Osteoblast (primary cell): ENCODE measurements around the gene FOXD2. TPM values are rescaled to one million over a fixed set of nuclear protein-coding genes. Genes with fewer than 3 reads are reported as not detected.
"Not testable (repeated sequence)": the region's sequence is repeated elsewhere in the genome, so short reads cannot be mapped to it uniquely, and the experiment has no call there.

Experiments used
- DNase-seq: peaks from one replicate; pipeline ENCODE4 v3.0.0; 2011; ENCODE audit warnings: low spot score, mixed read lengths; ENCODE audit not compliant: insufficient read length; ENCODE audit errors: missing footprints
- H2AFZ ChIP-seq: 2 replicates; pipeline ENCODE4 v1.6.0; 2011; ENCODE audit warnings: mild to moderate bottlenecking, low read length
- H3K27ac ChIP-seq: 2 replicates; pipeline ENCODE4 v1.5.1; 2011; ENCODE audit warnings: mild to moderate bottlenecking, low read depth, low read length, moderate library complexity
- H3K27me3 ChIP-seq: 2 replicates; pipeline ENCODE4 v1.6.0; 2012; ENCODE audit warnings: mild to moderate bottlenecking, control low read depth, inconsistent platforms, low read length, moderate library complexity; ENCODE audit not compliant: insufficient read depth
- H3K36me3 ChIP-seq: 2 replicates; pipeline ENCODE4 v1.5.1; 2011; ENCODE audit warnings: mild to moderate bottlenecking, low read length, control low read depth, moderate library complexity; ENCODE audit not compliant: insufficient read depth
- H3K4me1 ChIP-seq: 2 replicates; pipeline ENCODE4 v1.5.1; 2011; ENCODE audit warnings: mild to moderate bottlenecking, low read length, control low read depth, moderate library complexity; ENCODE audit not compliant: insufficient read depth
- H3K4me2 ChIP-seq: 2 replicates; pipeline ENCODE4 v1.6.0; 2011; ENCODE audit warnings: mild to moderate bottlenecking, low read length; ENCODE audit not compliant: insufficient read depth
- H3K4me3 ChIP-seq: fragments of 200-600 bp; sonication (generic); 3 replicates; pipeline ENCODE4 v1.5.1; 2012; ENCODE audit warnings: mild to moderate bottlenecking, low read length, inconsistent platforms; ENCODE audit not compliant: insufficient read depth
- H3K79me2 ChIP-seq: 2 replicates; pipeline ENCODE4 v1.6.0; 2012; ENCODE audit warnings: mild to moderate bottlenecking, low read length, control low read depth, inconsistent platforms; ENCODE audit not compliant: insufficient read depth
- H3K9me3 ChIP-seq: 2 replicates; pipeline ENCODE4 v1.5.1; 2011; ENCODE audit warnings: low read depth, low read length, control low read depth
- H4K20me1 ChIP-seq: 2 replicates; pipeline ENCODE4 v1.6.0; 2012; ENCODE audit warnings: mild to moderate bottlenecking, low read length, control low read depth; ENCODE audit not compliant: insufficient read depth
- CTCF ChIP-seq: IDR thresholded peaks from 2 replicates; pipeline ENCODE4 v1.5.1; 2011; ENCODE audit warnings: mild to moderate bottlenecking, low read depth, low read length, moderate library complexity; ENCODE audit errors: extremely low read depth
- total RNA-seq: library from RNA; depleted of rRNA; stranded (reverse); fragments of >200 nt; gene quantifications from 2 replicates; pipeline ENCODE4 v1.2.3, GENCODE V29; 2012

The FOXD2 gene
- total RNA-seq, 1 donor: 0.72 TPM

DNA sequence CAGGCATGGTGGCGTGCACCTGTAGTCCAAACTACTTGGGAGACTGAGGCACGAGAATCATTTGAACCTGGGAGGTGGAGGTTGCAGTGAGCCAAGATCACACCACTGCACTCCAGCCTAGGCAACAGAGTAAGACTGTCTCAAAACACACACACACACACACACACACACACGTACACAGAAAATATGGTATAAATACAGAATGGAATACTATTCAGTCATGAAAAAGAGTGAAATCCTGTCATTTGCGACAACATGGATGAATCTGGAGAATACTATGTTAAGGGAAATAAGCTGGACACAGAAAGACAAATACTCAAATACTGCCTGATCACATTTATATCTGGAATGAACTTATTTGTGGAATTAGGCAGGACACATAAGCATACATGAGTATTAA lies 18.4 kb downstream of the FOXD2 start:
- TF ChIP-seq CTCF: no peak
- H3K4me2 ChIP-seq: no peak overlapping the region
- H3K36me3 ChIP-seq: no peaks in the 10 kb centered on the region
- H2AFZ ChIP-seq: no peak overlapping the region
- H3K4me3 ChIP-seq: no peak overlapping the region
- no peaks in the 10 kb centered on the region for H3K4me1 ChIP-seq
- H3K79me2 ChIP-seq: no peaks in the 10 kb centered on the region
- no peaks in the 10 kb centered on the region for H4K20me1 ChIP-seq
- no peak for DNase-seq
- H3K27ac ChIP-seq: no peak overlapping the region
- H3K27me3 ChIP-seq: peaks cover 5% of the 10 kb centered on the region
- H3K9me3 ChIP-seq: no peaks in the 10 kb centered on the region

GRCh38 chr1:47457547-47457946 lies 19.7 kb downstream of the FOXD2 start:
- H3K4me3 ChIP-seq, H3K9me3 ChIP-seq, H2AFZ ChIP-seq, DNase-seq, H3K4me2 ChIP-seq, H3K79me2 ChIP-seq, H3K4me1 ChIP-seq, H3K27me3 ChIP-seq, H4K20me1 ChIP-seq, H3K36me3 ChIP-seq, H3K27ac ChIP-seq: not testable (repeated sequence)

- Histone ChIP-seq H3K4me2 (no peak overlapping the region), H3K9me3 (no peaks in the 10 kb centered on the region), H2AFZ (no peak overlapping the region), H3K4me1 (no peaks in the 10 kb centered on the region), H3K4me3 (no peak overlapping the region), H3K79me2 (no peaks in the 10 kb centered on the region), H3K27ac (no peak overlapping the region), H3K36me3 (no peaks in the 10 kb centered on the region), H3K27me3 (peaks cover 3% of the 10 kb centered on the region), H4K20me1 (no peaks in the 10 kb centered on the region)
- DNase-seq: no peak
- TF ChIP-seq CTCF: no peak
These were observed 21.5 kb downstream of the FOXD2 start for GRCh38 chr1:47459253-47459788.

DNA sequence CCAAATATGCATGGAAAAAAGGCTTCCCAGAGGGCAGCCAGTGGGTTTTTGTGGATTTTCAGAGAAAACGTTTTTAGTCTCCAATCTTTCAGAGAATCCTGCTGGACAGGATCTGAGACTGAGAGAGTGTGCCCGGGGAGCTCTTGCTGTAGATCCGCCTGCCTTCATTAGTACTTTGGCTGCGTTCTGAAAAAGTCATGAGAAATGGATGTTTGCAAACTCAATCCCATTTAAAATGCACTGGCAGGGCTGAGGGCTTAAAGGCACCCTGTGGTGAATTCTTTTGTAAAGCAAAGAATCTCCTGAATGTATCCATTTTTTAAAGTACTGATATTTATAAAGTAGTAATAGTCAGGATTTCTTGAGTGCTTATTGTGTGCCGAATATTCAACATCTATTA lies 22.2 kb downstream of the FOXD2 start:
- Histone ChIP-seq H3K9me3 (no peaks in the 10 kb centered on the region), H2AFZ (no peak overlapping the region), H3K27ac (no peak overlapping the region), H3K4me3 (no peak overlapping the region), H3K4me2 (no peak overlapping the region), H3K27me3 (peaks cover 3% of the 10 kb centered on the region), H3K36me3 (no peaks in the 10 kb centered on the region), H3K79me2 (no peaks in the 10 kb centered on the region), H4K20me1 (no peaks in the 10 kb centered on the region), H3K4me1 (no peaks in the 10 kb centered on the region)
- TF ChIP-seq CTCF: no peak
- no peak for DNase-seq

DNA sequence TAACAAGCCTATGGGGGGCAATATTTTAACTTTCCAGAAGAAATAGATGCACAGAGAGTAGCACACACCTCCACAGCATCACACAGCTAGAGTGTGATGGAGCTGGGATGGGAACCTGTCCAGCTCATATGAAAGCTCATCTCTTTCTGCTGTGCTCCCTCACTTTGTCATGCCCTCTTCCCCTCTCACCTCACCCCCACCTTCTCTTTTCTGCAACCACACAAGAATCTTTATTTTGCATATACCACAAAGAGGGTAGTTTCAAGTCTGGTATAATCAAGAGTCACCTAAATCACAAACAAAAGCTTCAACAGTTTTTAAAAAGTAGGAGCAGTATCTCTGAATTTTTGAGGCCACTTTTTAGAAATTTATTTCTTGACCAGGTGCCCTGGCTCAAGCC lies 22.6 kb downstream of the FOXD2 start:
- Histone ChIP-seq H3K4me3 (no peak overlapping the region), H2AFZ (no peak overlapping the region), H3K4me2 (no peak overlapping the region), H3K36me3 (no peaks in the 10 kb centered on the region), H3K9me3 (no peaks in the 10 kb centered on the region), H3K79me2 (no peaks in the 10 kb centered on the region), H3K27me3 (peaks cover 3% of the 10 kb centered on the region), H4K20me1 (no peaks in the 10 kb centered on the region), H3K4me1 (no peaks in the 10 kb centered on the region), H3K27ac (no peak overlapping the region)
- no peak for TF ChIP-seq CTCF
- DNase-seq: no peak
